Hindlimb muscle (tissue), 1 donor: ENCODE data around the gene PRKD2. TPM values are rescaled to one million over a fixed set of nuclear protein-coding genes. Genes with fewer than 3 reads are reported as not detected.

Experiments
- DNase-seq: peaks from one replicate; pipeline ENCODE4 v3.0.0-alpha.2; 2013
- polyA plus RNA-seq: library from polyadenylated mRNA; unstranded; fragments of 120-200 nt; gene quantifications from one replicate; pipeline ENCODE4 v1.2.1, GENCODE V29; 2013; ENCODE audit not compliant: insufficient read length

The PRKD2 gene
- polyA plus RNA-seq, 1 donor: 20.7 TPM

- no peak for DNase-seq
Observed at GRCh38 chr19:46698395-46699321, 18.3 kb downstream of the PRKD2 start.

GRCh38 chr19:46697204-46697960 lies 19.5 kb downstream of the PRKD2 start:
- peak; percentile 64 for DNase-seq

GRCh38 chr19:46696866-46697203 lies 20.1 kb downstream of the PRKD2 start:
- no peak for DNase-seq

GRCh38 chr19:46696052-46696451 lies 20.9 kb downstream of the PRKD2 start:
- no peak for DNase-seq

- no peak for DNase-seq
Observed at GRCh38 chr19:46693760-46694159, 23.2 kb downstream of the PRKD2 start.

GRCh38 chr19:46692918-46693722 lies 23.8 kb downstream of the PRKD2 start:
- DNase-seq: no peak

GRCh38 chr19:46691948-46692347 lies 25.0 kb downstream of the PRKD2 start:
- no peak for DNase-seq

GRCh38 chr19:46691104-46691503 lies 25.8 kb downstream of the PRKD2 start:
- no peak for DNase-seq

- no peak for DNase-seq
Observed at GRCh38 chr19:46689358-46689757, 27.6 kb downstream of the PRKD2 start.

- no peak for DNase-seq
Observed at GRCh38 chr19:46687438-46688145, 29.3 kb downstream of the PRKD2 start.

GRCh38 chr19:46685189-46685588 lies 31.7 kb downstream of the PRKD2 start:
- DNase-seq: no peak

- DNase-seq: no peak
Observed at GRCh38 chr19:46678110-46678732, 38.7 kb downstream of the PRKD2 start.

GRCh38 chr19:46674416-46675178 lies 42.3 kb downstream of the PRKD2 start:
- no peak for DNase-seq

- no peak for DNase-seq
Observed at GRCh38 chr19:46670813-46671212, 46.1 kb downstream of the PRKD2 start.

- DNase-seq: no peak
Observed at GRCh38 chr19:46668662-46669061, 48.3 kb downstream of the PRKD2 start.

- DNase-seq: no peak
Observed at GRCh38 chr19:46665072-46665471, 51.8 kb downstream of the PRKD2 start.

- peak; percentile 88 for DNase-seq
Observed at GRCh38 chr19:46661735-46662592, 55.0 kb downstream of the PRKD2 start.

GRCh38 chr19:46661020-46661731 lies 55.7 kb downstream of the PRKD2 start, which contains the start of gene DACT3:
DACT3 (minus strand) TSS chr19:46661182; CDS start chr19:46661064, 118 bp downstream.
- DNase-seq: peak; percentile 100

- DNase-seq: peak; percentile 32
Observed at GRCh38 chr19:46660551-46661019, 56.3 kb downstream of the PRKD2 start.
